ENCODE measurements around the gene IWS1.
A peak's percentile ranks its signal among the peaks of the same experiment; 100 is the strongest.
"Not testable (repeated sequence)": the region's sequence is repeated elsewhere in the genome, so short reads cannot be mapped to it uniquely, and the experiment has no call there.

Gene IWS1

GRCh38 chr2:127526132-127527000 lies at the start of gene IWS1:
IWS1 (minus strand) TSS chr2:127526489; CDS start chr2:127526208, 281 bp downstream.
- peak; percentile 98 for DNase-seq

GRCh38 chr2:127575941-127576432 lies 49.7 kb upstream of the IWS1 start:
- DNase-seq: no peak

GRCh38 chr2:127575185-127575765 lies 49.0 kb upstream of the IWS1 start:
- DNase-seq: no peak

GRCh38 chr2:127574656-127575055 lies 48.4 kb upstream of the IWS1 start:
- no peak for DNase-seq

- no peak for DNase-seq
These were observed 47.5 kb upstream of the IWS1 start for GRCh38 chr2:127573771-127574170.

GRCh38 chr2:127573298-127573697 lies 47.0 kb upstream of the IWS1 start:
- DNase-seq: no peak

- DNase-seq: no peak
These were observed 46.6 kb upstream of the IWS1 start for GRCh38 chr2:127572841-127573240.

- not testable (repeated sequence) for DNase-seq
These were observed 46.1 kb upstream of the IWS1 start for GRCh38 chr2:127572352-127572751.

- no peak for DNase-seq
These were observed 44.3 kb upstream of the IWS1 start for GRCh38 chr2:127570282-127571250.

- DNase-seq: no peak
These were observed 43.4 kb upstream of the IWS1 start for GRCh38 chr2:127569666-127570065.

GRCh38 chr2:127568128-127568527 lies 41.8 kb upstream of the IWS1 start:
- DNase-seq: no peak

GRCh38 chr2:127567351-127567854 lies 41.1 kb upstream of the IWS1 start:
- no peak for DNase-seq

- DNase-seq: no peak
These were observed 40.3 kb upstream of the IWS1 start for GRCh38 chr2:127566576-127566975.

- no peak for DNase-seq
These were observed 39.8 kb upstream of the IWS1 start for GRCh38 chr2:127566139-127566417.

GRCh38 chr2:127565261-127566138 lies 39.2 kb upstream of the IWS1 start:
- DNase-seq: no peak

GRCh38 chr2:127564429-127565260 lies 38.4 kb upstream of the IWS1 start:
- no peak for DNase-seq

GRCh38 chr2:127563458-127564428 lies 37.5 kb upstream of the IWS1 start:
- no peak for DNase-seq

- no peak for DNase-seq
These were observed 36.6 kb upstream of the IWS1 start for GRCh38 chr2:127562936-127563335.

GRCh38 chr2:127561371-127561770 lies 35.1 kb upstream of the IWS1 start:
- DNase-seq: no peak

- DNase-seq: no peak
These were observed 34.6 kb upstream of the IWS1 start for GRCh38 chr2:127560931-127561280.

All from NCI-H2171 treated with DMSO at 0.1 percent for 48 hours (cell line).